ENCODE measurements around the gene PLEKHN1.

PLEKHN1 gene

DNA sequence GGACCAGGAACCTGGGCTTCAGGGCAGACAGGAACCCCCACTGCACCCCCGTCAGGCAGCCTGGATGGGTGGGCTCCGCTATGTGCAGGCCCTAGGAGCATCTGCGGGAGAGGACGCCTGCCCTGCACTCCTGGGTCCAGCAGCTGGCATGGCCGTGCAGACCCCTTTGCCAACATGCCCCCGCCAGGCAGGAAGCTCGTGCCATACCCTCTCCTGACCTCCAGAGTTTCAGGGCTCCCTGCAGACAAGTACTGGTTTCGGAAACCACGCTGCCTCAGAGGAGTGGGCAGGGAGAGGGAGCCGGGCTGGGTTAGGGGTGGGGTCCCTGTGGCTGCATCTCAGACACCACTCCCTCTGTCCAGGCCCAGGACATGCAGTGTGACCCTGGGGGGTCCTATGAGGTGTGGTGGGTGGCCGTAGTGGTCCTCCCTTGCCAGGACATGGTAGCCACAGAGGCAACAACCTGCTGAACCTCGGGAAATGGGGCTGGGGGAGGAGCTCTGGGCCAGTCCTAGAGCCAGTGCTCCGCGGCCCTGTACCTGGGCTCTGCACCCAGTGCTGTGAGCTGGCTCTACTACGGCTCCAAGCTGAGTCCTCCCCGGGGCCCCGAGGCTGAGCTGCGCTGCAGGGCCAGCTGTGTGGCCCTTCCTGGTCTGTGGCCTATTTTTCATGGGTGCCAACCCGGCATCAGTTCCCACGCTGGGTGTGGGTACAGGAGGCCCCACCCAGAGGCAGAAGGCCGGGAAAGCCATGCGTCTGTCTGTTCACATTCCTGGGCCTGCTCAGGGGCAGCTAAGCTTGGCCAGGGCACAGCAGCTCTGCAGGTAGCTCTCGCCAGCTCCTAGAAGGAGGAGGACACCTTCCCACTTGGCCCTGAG, 1.4 kb downstream of the PLEKHN1 start:
- H3K27me3 ChIP-seq (ENCODE audit: control insufficient read depth, insufficient read depth, low read length), result no peaks in the 10 kb centered on the region
- no peaks in the 10 kb centered on the region for H3K4me1 ChIP-seq
- H3K9ac ChIP-seq, result no peak overlapping the region
- no peaks in the 10 kb centered on the region for H3K36me3 ChIP-seq (ENCODE audit: control insufficient read depth, insufficient read depth, low read length)
- no peak overlapping the region for H3K4me3 ChIP-seq (ENCODE audit: low read depth, low read length)
- no peaks in the 10 kb centered on the region for H3K9me3 ChIP-seq (ENCODE audit: control insufficient read depth, low read length)
- H2AFZ ChIP-seq, result no peak overlapping the region
- TF ChIP-seq, protein P1, sequence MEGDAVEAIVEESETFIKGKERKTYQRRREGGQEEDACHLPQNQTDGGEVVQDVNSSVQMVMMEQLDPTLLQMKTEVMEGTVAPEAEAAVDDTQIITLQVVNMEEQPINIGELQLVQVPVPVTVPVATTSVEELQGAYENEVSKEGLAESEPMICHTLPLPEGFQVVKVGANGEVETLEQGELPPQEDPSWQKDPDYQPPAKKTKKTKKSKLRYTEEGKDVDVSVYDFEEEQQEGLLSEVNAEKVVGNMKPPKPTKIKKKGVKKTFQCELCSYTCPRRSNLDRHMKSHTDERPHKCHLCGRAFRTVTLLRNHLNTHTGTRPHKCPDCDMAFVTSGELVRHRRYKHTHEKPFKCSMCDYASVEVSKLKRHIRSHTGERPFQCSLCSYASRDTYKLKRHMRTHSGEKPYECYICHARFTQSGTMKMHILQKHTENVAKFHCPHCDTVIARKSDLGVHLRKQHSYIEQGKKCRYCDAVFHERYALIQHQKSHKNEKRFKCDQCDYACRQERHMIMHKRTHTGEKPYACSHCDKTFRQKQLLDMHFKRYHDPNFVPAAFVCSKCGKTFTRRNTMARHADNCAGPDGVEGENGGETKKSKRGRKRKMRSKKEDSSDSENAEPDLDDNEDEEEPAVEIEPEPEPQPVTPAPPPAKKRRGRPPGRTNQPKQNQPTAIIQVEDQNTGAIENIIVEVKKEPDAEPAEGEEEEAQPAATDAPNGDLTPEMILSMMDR (IDR thresholded peaks at IDR 0.05), result no peak
- no peaks in the 10 kb centered on the region for H3K79me2 ChIP-seq
- no peak overlapping the region for H3K4me2 ChIP-seq (ENCODE audit: low read length)
- H3K27ac ChIP-seq, result no peak overlapping the region

DNA sequence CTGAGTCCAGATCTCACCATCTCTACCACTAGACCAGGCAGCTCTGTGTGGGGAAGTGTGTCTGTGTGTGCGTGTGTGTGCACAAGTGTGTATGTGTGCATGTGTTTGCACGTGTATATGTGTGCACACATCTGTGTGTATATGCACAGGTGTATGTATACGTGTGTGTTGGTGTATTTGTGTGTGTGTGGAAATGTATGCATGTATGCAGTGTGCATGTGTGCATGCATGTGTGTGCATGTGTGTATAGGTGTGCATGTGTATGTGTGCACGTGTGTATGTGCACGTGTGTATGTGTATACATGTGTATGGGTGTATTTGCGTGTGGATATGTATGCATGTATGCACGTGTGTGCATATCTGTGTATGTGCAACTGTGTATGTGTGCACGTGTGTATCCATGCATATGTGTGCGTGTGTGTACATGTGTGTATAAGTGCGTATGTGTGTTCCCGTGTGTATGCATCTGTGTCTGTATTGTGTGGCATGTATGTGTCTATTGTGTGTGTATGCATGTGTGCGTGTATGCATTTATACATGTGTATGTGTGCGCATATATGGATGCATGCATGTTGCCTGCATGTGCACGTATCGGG, 3.1 kb downstream of the PLEKHN1 start:
- H3K27me3 ChIP-seq (ENCODE audit: control insufficient read depth, insufficient read depth, low read length), result no peaks in the 10 kb centered on the region
- TF ChIP-seq, protein P1 (IDR thresholded peaks at IDR 0.05), result no peak

DNA sequence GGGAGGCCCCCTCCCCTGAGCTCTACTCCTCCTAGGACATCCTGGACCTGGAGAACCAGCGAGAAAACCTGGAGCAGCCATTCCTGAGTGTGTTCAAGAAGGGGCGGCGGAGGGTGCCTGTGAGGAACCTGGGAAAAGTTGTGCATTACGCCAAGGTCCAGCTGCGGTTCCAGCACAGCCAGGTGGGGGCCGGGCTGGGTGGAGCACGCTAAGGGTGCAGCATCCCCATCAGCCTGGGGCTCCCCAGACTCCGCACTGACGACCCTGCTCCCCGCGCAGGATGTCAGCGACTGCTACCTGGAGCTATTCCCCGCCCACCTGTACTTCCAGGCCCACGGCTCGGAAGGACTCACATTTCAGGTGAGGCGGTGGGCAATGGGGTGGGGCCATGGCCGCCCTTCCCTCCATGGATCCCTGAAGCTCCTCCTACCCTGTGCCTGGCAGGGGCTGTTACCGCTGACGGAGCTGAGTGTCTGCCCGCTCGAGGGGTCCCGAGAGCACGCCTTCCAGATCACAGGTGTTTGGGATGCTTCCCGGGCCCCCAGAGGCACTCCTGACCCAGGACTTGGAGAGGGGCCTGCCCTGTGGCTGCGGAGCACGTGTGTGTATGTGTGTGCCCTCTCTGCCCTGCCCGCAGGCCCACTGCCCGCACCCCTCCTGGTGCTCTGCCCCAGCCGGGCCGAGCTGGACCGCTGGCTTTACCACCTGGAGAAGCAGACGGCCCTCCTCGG, 4.1 kb downstream of the PLEKHN1 start:
- no peak overlapping the region for H3K4me2 ChIP-seq (ENCODE audit: low read length)
- no peaks in the 10 kb centered on the region for H3K36me3 ChIP-seq (ENCODE audit: control insufficient read depth, insufficient read depth, low read length)
- H3K9ac ChIP-seq, result no peak overlapping the region
- no peaks in the 10 kb centered on the region for H3K79me2 ChIP-seq
- H3K27ac ChIP-seq, result no peak overlapping the region
- H3K4me3 ChIP-seq (ENCODE audit: low read depth, low read length), result no peak overlapping the region
- H3K27me3 ChIP-seq (ENCODE audit: control insufficient read depth, insufficient read depth, low read length), result no peaks in the 10 kb centered on the region
- no peak overlapping the region for H2AFZ ChIP-seq
- TF ChIP-seq, protein P1 (IDR thresholded peaks at IDR 0.05), result no peak
- no peaks in the 10 kb centered on the region for H3K9me3 ChIP-seq (ENCODE audit: control insufficient read depth, low read length)
- H3K4me1 ChIP-seq, result no peaks in the 10 kb centered on the region

More for the DNA sequence above, 3.1 kb downstream of the PLEKHN1 start:
- Histone ChIP-seq H3K79me2 (no peaks in the 10 kb centered on the region), H3K27ac (no peak overlapping the region), H3K36me3 (ENCODE audit: control insufficient read depth, insufficient read depth, low read length) (no peaks in the 10 kb centered on the region), H3K9me3 (ENCODE audit: control insufficient read depth, low read length) (no peaks in the 10 kb centered on the region), H3K4me1 (no peaks in the 10 kb centered on the region), H3K9ac (no peak overlapping the region), H3K4me3 (ENCODE audit: low read depth, low read length) (no peak overlapping the region), H2AFZ (no peak overlapping the region), H3K4me2 (ENCODE audit: low read length) (no peak overlapping the region)

DNA sequence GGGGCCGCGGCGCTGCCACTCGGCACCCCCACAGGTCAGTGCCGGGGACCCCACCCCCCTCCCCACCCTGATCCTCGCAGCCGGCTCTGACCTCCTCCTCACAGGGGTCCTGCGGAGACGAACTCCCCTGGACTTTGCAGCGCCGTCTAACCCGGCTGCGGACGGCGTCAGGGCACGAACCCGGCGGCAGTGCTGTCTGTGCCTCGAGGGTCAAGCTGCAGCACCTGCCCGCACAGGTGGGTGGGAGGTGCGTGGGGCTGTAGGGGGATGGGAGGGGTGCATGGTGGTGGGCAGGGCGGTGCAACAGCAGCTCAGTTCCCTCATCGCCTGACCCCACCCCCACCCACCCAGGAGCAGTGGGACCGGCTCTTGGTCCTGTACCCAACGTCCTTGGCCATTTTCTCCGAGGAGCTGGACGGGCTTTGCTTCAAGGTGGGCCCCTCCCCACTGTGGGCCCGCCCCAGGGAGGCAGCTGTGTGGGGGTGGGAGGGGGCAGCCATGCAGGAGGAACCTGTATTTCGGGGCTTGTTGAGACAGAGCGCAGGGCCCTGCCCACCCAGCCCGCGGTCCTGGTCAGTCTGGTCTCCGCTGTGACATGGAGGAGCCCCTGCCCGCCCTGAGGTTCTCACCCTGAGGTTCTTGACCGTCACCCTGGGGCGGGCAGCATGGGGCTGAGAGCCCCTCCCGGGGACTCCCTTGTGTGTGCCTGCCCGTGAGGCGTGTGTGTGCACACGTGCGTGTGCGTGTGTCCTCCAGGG, 4.9 kb downstream of the PLEKHN1 start:
- no peak overlapping the region for H3K27ac ChIP-seq
- TF ChIP-seq, protein P1 (IDR thresholded peaks at IDR 0.05), result no peak
- H3K9ac ChIP-seq, result no peak overlapping the region
- H3K79me2 ChIP-seq, result no peaks in the 10 kb centered on the region
- no peaks in the 10 kb centered on the region for H3K36me3 ChIP-seq (ENCODE audit: control insufficient read depth, insufficient read depth, low read length)
- no peaks in the 10 kb centered on the region for H3K9me3 ChIP-seq (ENCODE audit: control insufficient read depth, low read length)
- H3K27me3 ChIP-seq (ENCODE audit: control insufficient read depth, insufficient read depth, low read length), result no peaks in the 10 kb centered on the region
- no peak overlapping the region for H2AFZ ChIP-seq
- no peak overlapping the region for H3K4me3 ChIP-seq (ENCODE audit: low read depth, low read length)
- no peak overlapping the region for H3K4me2 ChIP-seq (ENCODE audit: low read length)
- H3K4me1 ChIP-seq, result no peaks in the 10 kb centered on the region

Measured in parathyroid adenoma (tissue), 2 donors.